ENCODE data around the gene RNLS.
"Not testable (repeated sequence)": the region's sequence is repeated elsewhere in the genome, so short reads cannot be mapped to it uniquely, and the experiment has no call there.

Gene RNLS

GRCh38 chr10:88297103-88297502 lies 286.0 kb downstream of the RNLS start:
- DNase-seq (ENCODE audit: low read depth in 2 of 2): no peak

GRCh38 chr10:88293651-88294230 lies 289.4 kb downstream of the RNLS start:
- DNase-seq (ENCODE audit: low read depth in 2 of 2): no peak

GRCh38 chr10:88293073-88293472 lies 290.0 kb downstream of the RNLS start:
- no peak for DNase-seq (ENCODE audit: low read depth in 2 of 2)

- no peak for DNase-seq (ENCODE audit: low read depth in 2 of 2)
Observed at GRCh38 chr10:88292185-88292514, 291.0 kb downstream of the RNLS start.

- no peak for DNase-seq (ENCODE audit: low read depth in 2 of 2)
Observed at GRCh38 chr10:88291289-88292184, 291.6 kb downstream of the RNLS start.

GRCh38 chr10:88289342-88289741 lies 293.8 kb downstream of the RNLS start:
- no peak for DNase-seq (ENCODE audit: low read depth in 2 of 2)

- no peak for DNase-seq (ENCODE audit: low read depth in 2 of 2)
Observed at GRCh38 chr10:88288320-88289059, 294.6 kb downstream of the RNLS start.

- DNase-seq (ENCODE audit: low read depth in 2 of 2): no peak
Observed at GRCh38 chr10:88286030-88286429, 297.1 kb downstream of the RNLS start.

- DNase-seq (ENCODE audit: low read depth in 2 of 2): no peak
Observed at GRCh38 chr10:88281592-88282347, 301.3 kb downstream of the RNLS start.

- no peak for DNase-seq (ENCODE audit: low read depth in 2 of 2)
Observed at GRCh38 chr10:88280518-88280917, 302.6 kb downstream of the RNLS start.

- DNase-seq (ENCODE audit: low read depth in 2 of 2): no peak
Observed at GRCh38 chr10:88278912-88279311, 304.2 kb downstream of the RNLS start.

- DNase-seq (ENCODE audit: low read depth in 2 of 2): not testable (repeated sequence)
Observed at GRCh38 chr10:88276945-88277344, 306.2 kb downstream of the RNLS start.

GRCh38 chr10:88274286-88274685 lies 308.8 kb downstream of the RNLS start:
- no peak for DNase-seq (ENCODE audit: low read depth in 2 of 2)

- no peak for DNase-seq (ENCODE audit: low read depth in 2 of 2)
Observed at GRCh38 chr10:88273567-88273966, 309.6 kb downstream of the RNLS start.

GRCh38 chr10:88271761-88272543 lies 311.2 kb downstream of the RNLS start:
- no peak for DNase-seq (ENCODE audit: low read depth in 2 of 2)

GRCh38 chr10:88270871-88271713 lies 312.0 kb downstream of the RNLS start:
- DNase-seq (ENCODE audit: low read depth in 2 of 2): peak in 1 of 2 experiments; percentile 28

GRCh38 chr10:88270061-88270808 lies 312.9 kb downstream of the RNLS start:
- DNase-seq (ENCODE audit: low read depth in 2 of 2): no peak

GRCh38 chr10:88262591-88263234 lies 320.4 kb downstream of the RNLS start:
- DNase-seq (ENCODE audit: low read depth in 2 of 2): no peak

GRCh38 chr10:88261152-88261551 lies 322.0 kb downstream of the RNLS start:
- no peak for DNase-seq (ENCODE audit: low read depth in 2 of 2)

All from stimulated activated CD4-positive, alpha-beta T cell treated with anti-CD3 and anti-CD28 coated beads, Interleukin-12 subunit alpha, Interleukin-12 subunit beta, amount 100 ng/mL, for 24 hours (primary cell).